SH-SY5Y (cell line): ENCODE measurements around the gene RAB17.

Source experiments
- GATA2 ChIP-seq: IDR thresholded peaks from 2 replicates; pipeline ENCODE4 v1.6.1; 2011; ENCODE audit warnings: mild to moderate bottlenecking, low read depth, low read length
- GATA3 ChIP-seq: IDR thresholded peaks from 2 replicates; pipeline ENCODE4 v1.6.1; 2011; ENCODE audit warnings: low read depth, mild to moderate bottlenecking, low read length, moderate library complexity

DNA sequence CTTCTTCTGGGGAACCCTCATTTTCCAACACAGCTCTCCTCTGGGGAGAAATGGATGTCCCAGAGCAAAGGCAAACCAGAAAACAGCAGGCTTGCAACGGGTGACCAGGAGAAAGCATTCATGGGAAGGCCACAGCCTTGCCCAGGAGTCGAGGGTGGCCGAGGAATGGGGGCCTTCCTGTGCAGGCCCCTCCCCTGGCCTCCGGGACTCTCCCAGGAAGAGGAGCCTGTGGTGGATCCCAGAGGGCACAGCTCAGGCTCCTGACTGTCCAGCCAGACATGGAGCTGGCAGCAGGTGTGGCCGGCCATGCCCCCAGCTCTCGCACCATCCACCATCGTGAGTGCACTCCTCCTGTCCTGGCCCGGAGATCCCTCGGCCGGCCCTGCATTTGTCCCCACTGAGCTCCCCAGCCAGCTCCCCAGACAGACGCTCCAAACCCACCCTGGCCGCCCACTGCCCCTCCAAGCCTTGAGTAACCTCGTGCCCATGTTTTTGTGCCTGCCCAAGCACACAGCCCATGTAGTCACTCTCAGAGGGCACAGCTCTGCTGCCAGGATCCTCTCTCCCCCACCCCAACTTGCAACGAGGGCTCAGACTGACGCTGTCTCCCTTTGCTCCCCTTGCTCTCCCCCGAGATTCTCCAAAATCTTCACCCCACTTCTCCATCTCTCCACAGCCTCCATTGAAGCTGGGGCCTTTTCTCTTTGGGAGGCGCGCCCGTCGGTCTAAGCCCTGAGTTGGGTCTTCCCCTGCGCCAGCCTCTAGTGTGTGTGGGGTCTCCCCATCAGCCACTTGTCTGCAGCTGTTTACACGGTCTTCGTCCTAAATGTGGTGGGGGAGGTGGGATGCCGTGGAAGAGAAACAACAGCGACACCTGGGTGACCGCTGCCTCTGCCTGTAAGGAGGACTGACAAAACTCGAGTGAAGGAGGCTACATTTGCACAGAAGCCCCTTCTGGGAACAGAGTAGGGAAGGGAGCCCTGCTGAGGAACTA, 14.4 kb downstream of the RAB17 start:
- no peak for TF ChIP-seq GATA2
- TF ChIP-seq GATA3 = no peak
